GM23338 (cell line): ENCODE results near the gene ADAD1. TPM values are rescaled to one million over a fixed set of nuclear protein-coding genes. Genes with fewer than 3 reads are reported as not detected.

Source experiments
- ATAC-seq: fragments of 200-7000 bp; cut with Tn5 transposase; 3 replicates; pipeline ENCODE4 v1.9.1; 2020
- DNase-seq: peaks from one replicate; pipeline ENCODE4 v3.0.0-alpha.2; 2015; ENCODE audit warnings: low spot score
- H2AFZ ChIP-seq: fragments of 200-600 bp; sonication (generic); 2 replicates; pipeline ENCODE4 v1.8.0; 2016; ENCODE audit warnings: antibody characterized with exemption, mild to moderate bottlenecking, moderate library complexity
- H3F3A ChIP-seq: fragments of 200-600 bp; sonication (generic); replicated peaks from 2 replicates; pipeline ENCODE4 v1.8.0; 2017; ENCODE audit warnings: antibody characterized with exemption, mixed run types, low read depth
- H3K27ac ChIP-seq: fragments of 200-600 bp; sonication (generic); 2 replicates; pipeline ENCODE4 v1.6.1; 2016; ENCODE audit warnings: low read depth
- H3K27me3 ChIP-seq: fragments of 200-600 bp; sonication (generic); 2 replicates; pipeline ENCODE4 v1.8.0; 2016; ENCODE audit warnings: mild to moderate bottlenecking, mixed run types, moderate library complexity; ENCODE audit not compliant: insufficient read depth
- H3K36me3 ChIP-seq: fragments of 200-600 bp; sonication (generic); 2 replicates; pipeline ENCODE4 v1.8.0; 2016; ENCODE audit warnings: mild to moderate bottlenecking; ENCODE audit not compliant: insufficient read depth
- H3K4me1 ChIP-seq: fragments of 200-600 bp; sonication (generic); 2 replicates; pipeline ENCODE4 v1.8.0; 2016; ENCODE audit warnings: mild to moderate bottlenecking, moderate library complexity; ENCODE audit not compliant: insufficient read depth
- H3K4me2 ChIP-seq: fragments of 200-600 bp; sonication (generic); 2 replicates; pipeline ENCODE4 v1.7.1; 2017; ENCODE audit warnings: mixed run types
- H3K4me3 ChIP-seq: fragments of 200-600 bp; sonication (generic); 2 replicates; pipeline ENCODE4 v1.6.1; 2016; ENCODE audit warnings: mixed run types
- H3K79me2 ChIP-seq: fragments of 200-600 bp; sonication (generic); replicated peaks from 2 replicates; pipeline ENCODE4 v1.8.0; 2017; ENCODE audit warnings: mild to moderate bottlenecking; ENCODE audit not compliant: insufficient read depth
- H3K9me2 ChIP-seq: fragments of 200-600 bp; sonication (generic); 2 replicates; pipeline ENCODE4 v1.8.0; 2017; ENCODE audit not compliant: insufficient read depth
- H4K20me1 ChIP-seq: fragments of 200-600 bp; sonication (generic); replicated peaks from 2 replicates; pipeline ENCODE4 v1.8.0; 2017; ENCODE audit warnings: mild to moderate bottlenecking; ENCODE audit not compliant: insufficient read depth
- H3K27ac Mint-ChIP-seq: 2 replicates; pipeline ENCODE4 v1.8.0; 2020; ENCODE audit warnings: inconsistent platforms, mild to moderate bottlenecking, moderate library complexity, mixed read lengths
- H3K27me3 Mint-ChIP-seq: 3 replicates; pipeline ENCODE4 v1.8.0; 2022; ENCODE audit warnings: low read depth, mild to moderate bottlenecking, moderate library complexity, mixed read lengths, inconsistent platforms; ENCODE audit not compliant: insufficient read depth, poor library complexity
- H3K36me3 Mint-ChIP-seq: 3 replicates; pipeline ENCODE4 v1.8.0; 2021; ENCODE audit warnings: low read depth, mild to moderate bottlenecking, inconsistent platforms, moderate library complexity, mixed read lengths
- H3K4me1 Mint-ChIP-seq: 3 replicates; pipeline ENCODE4 v1.8.0; 2020; ENCODE audit warnings: mild to moderate bottlenecking, inconsistent platforms, mixed read lengths
- H3K4me3 Mint-ChIP-seq: 3 replicates; pipeline ENCODE4 v1.8.0; 2021; ENCODE audit warnings: moderate library complexity, mild to moderate bottlenecking, inconsistent platforms, mixed read lengths
- H3K9me3 Mint-ChIP-seq: 3 replicates; pipeline ENCODE4 v1.8.0; 2020; ENCODE audit warnings: moderate library complexity, mild to moderate bottlenecking, inconsistent platforms, mixed read lengths
- CREB1 ChIP-seq: fragments of 250-450 bp; sonication (Bioruptor Pico); IDR thresholded peaks from 2 replicates; pipeline ENCODE4 v1.5.0; 2020; ENCODE audit warnings: low read depth, mild to moderate bottlenecking, moderate library complexity
- EZH2 ChIP-seq: fragments of 200-600 bp; sonication (generic); IDR thresholded peaks from one replicate; pipeline ENCODE4 v1.8.0; 2017; ENCODE audit warnings: antibody characterized with exemption, mild to moderate bottlenecking, low read depth; ENCODE audit not compliant: unreplicated experiment
- JUNB ChIP-seq: IDR thresholded peaks from one replicate; pipeline ENCODE4 v1.6.1; 2016; ENCODE audit warnings: antibody characterized with exemption; ENCODE audit not compliant: unreplicated experiment
- STAT1 ChIP-seq: IDR thresholded peaks from one replicate; pipeline ENCODE4 v1.6.1; 2016; ENCODE audit warnings: antibody characterized with exemption; ENCODE audit not compliant: unreplicated experiment
- ZNF114 ChIP-seq: fragments of 250-450 bp; sonication (Bioruptor Pico); IDR thresholded peaks from 2 replicates; pipeline ENCODE4 v1.5.0; 2020; ENCODE audit warnings: mild to moderate bottlenecking, moderate library complexity
- polyA plus RNA-seq: library from polyadenylated mRNA; unstranded; fragments of >200 nt; fragmentation: Nextera tagmentation; extraction: Ambion mirVana; gene quantifications from 2 replicates; pipeline ENCODE4 v1.2.1, GENCODE V29; 2016
- total RNA-seq: library from RNA; depleted of rRNA; stranded (reverse); fragments of >200 nt; shearing (Covaris generic); gene quantifications from 2 replicates; pipeline ENCODE4 v1.2.3, GENCODE V29; 2014
- TF ChIP-seq, protein P1 (sequence below): IDR thresholded peaks from 2 replicates; pipeline ENCODE4 v1.6.1; 2016; ENCODE audit warnings: antibody characterized with exemption
- TF ChIP-seq, protein P2 (sequence below): IDR thresholded peaks from one replicate; pipeline ENCODE4 v1.6.1; 2018; ENCODE audit warnings: antibody characterized with exemption; ENCODE audit not compliant: unreplicated experiment
- TF ChIP-seq, protein P3 (sequence below), 2 experiments: fragments of 200-600 bp in 1 of 2; sonication (generic) in 1 of 2; conservative IDR thresholded peaks; 2 replicates each; pipeline versions ENCODE4 v1.5.1 to v1.6.1; 2016 to 2017; ENCODE audit warnings: antibody characterized with exemption in 2 of 2, low read depth in 2 of 2, mild to moderate bottlenecking in 2 of 2, moderate library complexity in 1 of 2
- TF ChIP-seq, protein P4 (sequence below): fragments of 250-450 bp; sonication (Bioruptor Pico); IDR thresholded peaks from 2 replicates; pipeline ENCODE4 v1.5.0; 2020; ENCODE audit warnings: mild to moderate bottlenecking, moderate library complexity

The ADAD1 gene
- total and polyA plus RNA-seq, 2 experiments from 2014 or later: not detected

DNA sequence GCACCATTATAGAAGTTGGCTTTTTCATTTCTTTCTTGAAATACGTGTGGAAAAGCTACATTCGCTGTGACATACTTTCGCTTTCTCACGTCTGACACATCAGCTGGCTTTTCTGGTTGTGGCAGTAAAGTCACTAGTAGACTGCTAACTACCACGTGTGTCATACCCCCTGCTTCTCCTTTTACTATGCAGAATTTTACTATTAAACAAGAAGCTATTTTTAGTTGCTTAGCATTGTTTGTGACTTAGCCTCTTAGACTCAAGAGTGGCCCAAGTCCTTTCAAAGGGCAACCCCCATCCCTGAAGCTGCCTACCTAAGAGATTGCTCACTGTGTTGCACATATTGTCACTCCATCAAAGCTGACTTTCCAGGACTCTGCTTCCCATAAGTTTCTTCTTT, 79.8 kb downstream of the ADAD1 start:
- H3K4me1 Mint-ChIP-seq: peaks cover 7% of the 10 kb centered on the region; the same call in 2 of the 3 replicates
- H3K4me3 Mint-ChIP-seq: no peak overlapping the region
- H3K9me3 Mint-ChIP-seq: no peaks in the 10 kb centered on the region
- no peaks in the 10 kb centered on the region for H3K27me3 ChIP-seq
- no peak overlapping the region for H3K4me3 ChIP-seq
- peak overlapping the region; percentile 34; the same call in 1 of the 2 replicates for H2AFZ ChIP-seq
- TF ChIP-seq, protein P1, sequence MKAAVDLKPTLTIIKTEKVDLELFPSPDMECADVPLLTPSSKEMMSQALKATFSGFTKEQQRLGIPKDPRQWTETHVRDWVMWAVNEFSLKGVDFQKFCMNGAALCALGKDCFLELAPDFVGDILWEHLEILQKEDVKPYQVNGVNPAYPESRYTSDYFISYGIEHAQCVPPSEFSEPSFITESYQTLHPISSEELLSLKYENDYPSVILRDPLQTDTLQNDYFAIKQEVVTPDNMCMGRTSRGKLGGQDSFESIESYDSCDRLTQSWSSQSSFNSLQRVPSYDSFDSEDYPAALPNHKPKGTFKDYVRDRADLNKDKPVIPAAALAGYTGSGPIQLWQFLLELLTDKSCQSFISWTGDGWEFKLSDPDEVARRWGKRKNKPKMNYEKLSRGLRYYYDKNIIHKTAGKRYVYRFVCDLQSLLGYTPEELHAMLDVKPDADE: no peak
- TF ChIP-seq, protein P2, sequence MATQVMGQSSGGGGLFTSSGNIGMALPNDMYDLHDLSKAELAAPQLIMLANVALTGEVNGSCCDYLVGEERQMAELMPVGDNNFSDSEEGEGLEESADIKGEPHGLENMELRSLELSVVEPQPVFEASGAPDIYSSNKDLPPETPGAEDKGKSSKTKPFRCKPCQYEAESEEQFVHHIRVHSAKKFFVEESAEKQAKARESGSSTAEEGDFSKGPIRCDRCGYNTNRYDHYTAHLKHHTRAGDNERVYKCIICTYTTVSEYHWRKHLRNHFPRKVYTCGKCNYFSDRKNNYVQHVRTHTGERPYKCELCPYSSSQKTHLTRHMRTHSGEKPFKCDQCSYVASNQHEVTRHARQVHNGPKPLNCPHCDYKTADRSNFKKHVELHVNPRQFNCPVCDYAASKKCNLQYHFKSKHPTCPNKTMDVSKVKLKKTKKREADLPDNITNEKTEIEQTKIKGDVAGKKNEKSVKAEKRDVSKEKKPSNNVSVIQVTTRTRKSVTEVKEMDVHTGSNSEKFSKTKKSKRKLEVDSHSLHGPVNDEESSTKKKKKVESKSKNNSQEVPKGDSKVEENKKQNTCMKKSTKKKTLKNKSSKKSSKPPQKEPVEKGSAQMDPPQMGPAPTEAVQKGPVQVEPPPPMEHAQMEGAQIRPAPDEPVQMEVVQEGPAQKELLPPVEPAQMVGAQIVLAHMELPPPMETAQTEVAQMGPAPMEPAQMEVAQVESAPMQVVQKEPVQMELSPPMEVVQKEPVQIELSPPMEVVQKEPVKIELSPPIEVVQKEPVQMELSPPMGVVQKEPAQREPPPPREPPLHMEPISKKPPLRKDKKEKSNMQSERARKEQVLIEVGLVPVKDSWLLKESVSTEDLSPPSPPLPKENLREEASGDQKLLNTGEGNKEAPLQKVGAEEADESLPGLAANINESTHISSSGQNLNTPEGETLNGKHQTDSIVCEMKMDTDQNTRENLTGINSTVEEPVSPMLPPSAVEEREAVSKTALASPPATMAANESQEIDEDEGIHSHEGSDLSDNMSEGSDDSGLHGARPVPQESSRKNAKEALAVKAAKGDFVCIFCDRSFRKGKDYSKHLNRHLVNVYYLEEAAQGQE: no peak
- TF ChIP-seq STAT1 (no peak), JUNB (no peak), EZH2 (no peak), ZNF114 (CRISPR knock-in tag) (no peak), CREB1 (no peak)
- TF ChIP-seq, protein P3, sequence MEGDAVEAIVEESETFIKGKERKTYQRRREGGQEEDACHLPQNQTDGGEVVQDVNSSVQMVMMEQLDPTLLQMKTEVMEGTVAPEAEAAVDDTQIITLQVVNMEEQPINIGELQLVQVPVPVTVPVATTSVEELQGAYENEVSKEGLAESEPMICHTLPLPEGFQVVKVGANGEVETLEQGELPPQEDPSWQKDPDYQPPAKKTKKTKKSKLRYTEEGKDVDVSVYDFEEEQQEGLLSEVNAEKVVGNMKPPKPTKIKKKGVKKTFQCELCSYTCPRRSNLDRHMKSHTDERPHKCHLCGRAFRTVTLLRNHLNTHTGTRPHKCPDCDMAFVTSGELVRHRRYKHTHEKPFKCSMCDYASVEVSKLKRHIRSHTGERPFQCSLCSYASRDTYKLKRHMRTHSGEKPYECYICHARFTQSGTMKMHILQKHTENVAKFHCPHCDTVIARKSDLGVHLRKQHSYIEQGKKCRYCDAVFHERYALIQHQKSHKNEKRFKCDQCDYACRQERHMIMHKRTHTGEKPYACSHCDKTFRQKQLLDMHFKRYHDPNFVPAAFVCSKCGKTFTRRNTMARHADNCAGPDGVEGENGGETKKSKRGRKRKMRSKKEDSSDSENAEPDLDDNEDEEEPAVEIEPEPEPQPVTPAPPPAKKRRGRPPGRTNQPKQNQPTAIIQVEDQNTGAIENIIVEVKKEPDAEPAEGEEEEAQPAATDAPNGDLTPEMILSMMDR (conservative IDR thresholded peaks at IDR 0.05; ENCODE audit: low read depth in 2 of 2): no peak
- H3K36me3 Mint-ChIP-seq: no peaks in the 10 kb centered on the region
- H3K27ac Mint-ChIP-seq: no peak overlapping the region
- H3K4me1 ChIP-seq: no peaks in the 10 kb centered on the region
- H3K4me2 ChIP-seq: no peak overlapping the region; the same call in 1 of the 2 replicates
- no peak overlapping the region; the same call in 1 of the 2 replicates for H3K27ac ChIP-seq
- ATAC-seq: no peak
- peak; percentile 1 for DNase-seq
- no peaks in the 10 kb centered on the region for H3K79me2 ChIP-seq
- no peaks in the 10 kb centered on the region for H4K20me1 ChIP-seq
- peaks cover 5% of the 10 kb centered on the region for H3K27me3 Mint-ChIP-seq
- H3K9me2 ChIP-seq: peaks cover 4% of the 10 kb centered on the region; the same call in 1 of the 2 replicates
- H3F3A ChIP-seq: no peaks in the 10 kb centered on the region
- no peaks in the 10 kb centered on the region for H3K36me3 ChIP-seq

DNA sequence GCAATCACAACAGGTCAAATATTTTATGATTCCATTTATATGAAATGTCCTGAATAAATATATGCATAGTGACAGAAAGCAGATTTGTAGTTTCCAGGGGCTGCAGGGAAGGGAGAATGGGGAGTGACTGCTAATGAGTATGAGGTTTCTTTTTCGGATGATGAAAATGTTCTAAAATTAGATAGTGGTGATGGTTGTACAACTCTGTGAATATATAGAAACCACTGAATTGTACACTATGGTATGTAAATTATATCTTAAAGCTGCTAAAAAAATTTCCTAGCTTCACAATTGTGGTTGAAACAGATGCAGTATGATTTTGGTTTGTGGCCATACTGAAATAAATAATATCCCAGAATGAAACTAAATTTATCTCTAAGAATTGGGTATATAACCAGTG, 90.6 kb downstream of the ADAD1 start:
- H3K27ac ChIP-seq: no peak overlapping the region
- no peaks in the 10 kb centered on the region for H3K36me3 ChIP-seq
- no peaks in the 10 kb centered on the region for H3F3A ChIP-seq
- no peaks in the 10 kb centered on the region for H3K4me1 ChIP-seq
- Mint-ChIP-seq H3K27me3 (peaks cover 2% of the 10 kb centered on the region), H3K4me3 (no peak overlapping the region), H3K9me3 (peaks cover 15% of the 10 kb centered on the region), H3K36me3 (peaks cover 6% of the 10 kb centered on the region; the same call in 2 of the 3 replicates), H3K4me1 (no peaks in the 10 kb centered on the region), H3K27ac (no peak overlapping the region)
- H3K9me2 ChIP-seq: no peaks in the 10 kb centered on the region
- DNase-seq: no peak
- H3K4me2 ChIP-seq: no peak overlapping the region
- H3K27me3 ChIP-seq: no peaks in the 10 kb centered on the region
- no peak overlapping the region for H3K4me3 ChIP-seq
- H3K79me2 ChIP-seq: no peaks in the 10 kb centered on the region
- ATAC-seq: no peak
- no peak overlapping the region for H2AFZ ChIP-seq
- H4K20me1 ChIP-seq: no peaks in the 10 kb centered on the region
- no peak for TF ChIP-seq CREB1
- TF ChIP-seq ZNF114 (CRISPR knock-in tag): no peak
- TF ChIP-seq, protein P4, sequence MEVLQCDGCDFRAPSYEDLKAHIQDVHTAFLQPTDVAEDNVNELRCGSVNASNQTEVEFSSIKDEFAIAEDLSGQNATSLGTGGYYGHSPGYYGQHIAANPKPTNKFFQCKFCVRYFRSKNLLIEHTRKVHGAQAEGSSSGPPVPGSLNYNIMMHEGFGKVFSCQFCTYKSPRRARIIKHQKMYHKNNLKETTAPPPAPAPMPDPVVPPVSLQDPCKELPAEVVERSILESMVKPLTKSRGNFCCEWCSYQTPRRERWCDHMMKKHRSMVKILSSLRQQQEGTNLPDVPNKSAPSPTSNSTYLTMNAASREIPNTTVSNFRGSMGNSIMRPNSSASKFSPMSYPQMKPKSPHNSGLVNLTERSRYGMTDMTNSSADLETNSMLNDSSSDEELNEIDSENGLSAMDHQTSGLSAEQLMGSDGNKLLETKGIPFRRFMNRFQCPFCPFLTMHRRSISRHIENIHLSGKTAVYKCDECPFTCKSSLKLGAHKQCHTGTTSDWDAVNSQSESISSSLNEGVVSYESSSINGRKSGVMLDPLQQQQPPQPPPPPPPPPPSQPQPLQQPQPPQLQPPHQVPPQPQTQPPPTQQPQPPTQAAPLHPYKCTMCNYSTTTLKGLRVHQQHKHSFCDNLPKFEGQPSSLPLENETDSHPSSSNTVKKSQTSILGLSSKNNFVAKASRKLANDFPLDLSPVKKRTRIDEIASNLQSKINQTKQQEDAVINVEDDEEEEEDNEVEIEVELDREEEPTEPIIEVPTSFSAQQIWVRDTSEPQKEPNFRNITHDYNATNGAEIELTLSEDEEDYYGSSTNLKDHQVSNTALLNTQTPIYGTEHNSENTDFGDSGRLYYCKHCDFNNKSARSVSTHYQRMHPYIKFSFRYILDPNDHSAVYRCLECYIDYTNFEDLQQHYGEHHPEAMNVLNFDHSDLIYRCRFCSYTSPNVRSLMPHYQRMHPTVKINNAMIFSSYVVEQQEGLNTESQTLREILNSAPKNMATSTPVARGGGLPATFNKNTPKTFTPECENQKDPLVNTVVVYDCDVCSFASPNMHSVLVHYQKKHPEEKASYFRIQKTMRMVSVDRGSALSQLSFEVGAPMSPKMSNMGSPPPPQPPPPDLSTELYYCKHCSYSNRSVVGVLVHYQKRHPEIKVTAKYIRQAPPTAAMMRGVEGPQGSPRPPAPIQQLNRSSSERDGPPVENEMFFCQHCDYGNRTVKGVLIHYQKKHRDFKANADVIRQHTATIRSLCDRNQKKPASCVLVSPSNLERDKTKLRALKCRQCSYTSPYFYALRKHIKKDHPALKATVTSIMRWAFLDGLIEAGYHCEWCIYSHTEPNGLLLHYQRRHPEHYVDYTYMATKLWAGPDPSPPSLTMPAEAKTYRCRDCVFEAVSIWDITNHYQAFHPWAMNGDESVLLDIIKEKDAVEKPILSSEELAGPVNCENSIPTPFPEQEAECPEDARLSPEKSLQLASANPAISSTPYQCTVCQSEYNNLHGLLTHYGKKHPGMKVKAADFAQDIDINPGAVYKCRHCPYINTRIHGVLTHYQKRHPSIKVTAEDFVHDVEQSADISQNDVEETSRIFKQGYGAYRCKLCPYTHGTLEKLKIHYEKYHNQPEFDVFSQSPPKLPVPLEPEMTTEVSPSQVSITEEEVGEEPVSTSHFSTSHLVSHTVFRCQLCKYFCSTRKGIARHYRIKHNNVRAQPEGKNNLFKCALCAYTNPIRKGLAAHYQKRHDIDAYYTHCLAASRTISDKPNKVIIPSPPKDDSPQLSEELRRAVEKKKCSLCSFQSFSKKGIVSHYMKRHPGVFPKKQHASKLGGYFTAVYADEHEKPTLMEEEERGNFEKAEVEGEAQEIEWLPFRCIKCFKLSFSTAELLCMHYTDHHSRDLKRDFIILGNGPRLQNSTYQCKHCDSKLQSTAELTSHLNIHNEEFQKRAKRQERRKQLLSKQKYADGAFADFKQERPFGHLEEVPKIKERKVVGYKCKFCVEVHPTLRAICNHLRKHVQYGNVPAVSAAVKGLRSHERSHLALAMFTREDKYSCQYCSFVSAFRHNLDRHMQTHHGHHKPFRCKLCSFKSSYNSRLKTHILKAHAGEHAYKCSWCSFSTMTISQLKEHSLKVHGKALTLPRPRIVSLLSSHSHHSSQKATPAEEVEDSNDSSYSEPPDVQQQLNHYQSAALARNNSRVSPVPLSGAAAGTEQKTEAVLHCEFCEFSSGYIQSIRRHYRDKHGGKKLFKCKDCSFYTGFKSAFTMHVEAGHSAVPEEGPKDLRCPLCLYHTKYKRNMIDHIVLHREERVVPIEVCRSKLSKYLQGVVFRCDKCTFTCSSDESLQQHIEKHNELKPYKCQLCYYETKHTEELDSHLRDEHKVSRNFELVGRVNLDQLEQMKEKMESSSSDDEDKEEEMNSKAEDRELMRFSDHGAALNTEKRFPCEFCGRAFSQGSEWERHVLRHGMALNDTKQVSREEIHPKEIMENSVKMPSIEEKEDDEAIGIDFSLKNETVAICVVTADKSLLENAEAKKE (CRISPR knock-in tag): no peak
- no peak for TF ChIP-seq JUNB
